K562 (cell line): ENCODE measurements around the gene MCC. TPM values are rescaled to one million over a fixed set of nuclear protein-coding genes. Genes with fewer than 3 reads are reported as not detected.

Source experiments
- ATAC-seq: fragments of 200-7000 bp; cut with Tn5 transposase; 3 replicates; pipeline ENCODE4 v1.9.1; 2020; ENCODE audit warnings: moderate library complexity
- BruUV-seq: library from RNA; stranded (reverse); fragments of 400-500 nt; replicated peaks from 2 replicates; lab custom pipeline; 2021; lab: Mats Ljungman, UMichigan
- CTCF ChIA-PET: fragments of 300-600 bp; formaldehyde crosslinking; extraction: SDS; loops from one replicate; lab custom pipeline; 2021; ENCODE audit warnings: low intra/inter-chr PET ratio; lab: Yijun Ruan, JAX
- POLR2A ChIA-PET: fragments of 300-600, 350-650 bp; sonication (Branson Sonifier 250); formaldehyde crosslinking; extraction: SDS; loops from one replicate; lab custom pipeline; 2021; ENCODE audit warnings: antibody characterized with exemption, inconsistent platforms; lab: Yijun Ruan, JAX
- DNase-seq, 4 experiments: peaks; one replicate each; pipeline versions ENCODE4 v3.0.0 to v3.0.0-alpha.2; 2011 to 2018; ENCODE audit warnings: low spot score in 3 of 4, mixed read lengths in 3 of 4; ENCODE audit errors: extremely low read depth in 1 of 4
- FAIRE-seq: peaks from 2 replicates; lab custom pipeline; 2011; peaks lifted over from hg19 to GRCh38; lab: Jason Lieb, UNC
- H2AFZ ChIP-seq: 2 replicates; pipeline ENCODE4 v1.6.0; 2011; ENCODE audit warnings: low read depth, low read length, control low read depth, inconsistent platforms
- H3K27ac ChIP-seq: fragments of 200-600 bp; 3 replicates; pipeline ENCODE4 v1.8.0; 2011; ENCODE audit warnings: low read depth, mild to moderate bottlenecking, control low read depth, inconsistent platforms, low read length, moderate library complexity, mixed read lengths; ENCODE audit errors: extremely low read depth
- H3K27me3 ChIP-seq, 2 experiments: fragments of 300-600 bp in 1 of 2; 2 replicates in 1 of 2; 3 replicates in 1 of 2; pipeline versions ENCODE4 v1.6.0 to v1.8.0; 2011; ENCODE audit warnings: inconsistent platforms in 2 of 2, low read length in 2 of 2, mild to moderate bottlenecking in 1 of 2, mixed read lengths in 1 of 2, moderate library complexity in 1 of 2; ENCODE audit not compliant: control insufficient read depth in 2 of 2, insufficient read depth in 2 of 2
- H3K36me3 ChIP-seq: fragments of 300-600 bp; 3 replicates; pipeline ENCODE4 v1.8.0; 2011; ENCODE audit warnings: mild to moderate bottlenecking, low read length, inconsistent platforms; ENCODE audit not compliant: control insufficient read depth, insufficient read depth
- H3K4me1 ChIP-seq, 2 experiments: fragments of 200-600 bp in 1 of 2; replicated peaks in 1 of 2; 2 replicates in 1 of 2; 3 replicates in 1 of 2; pipeline versions ENCODE4 v1.5.1 to v1.8.0; 2011; ENCODE audit warnings: inconsistent platforms in 2 of 2, low read length in 2 of 2, mild to moderate bottlenecking in 1 of 2, mixed read lengths in 1 of 2, moderate library complexity in 1 of 2; ENCODE audit not compliant: control insufficient read depth in 2 of 2, insufficient read depth in 2 of 2
- H3K4me2 ChIP-seq: 2 replicates; pipeline ENCODE4 v1.6.1; 2011; ENCODE audit warnings: low read length, control low read depth, inconsistent platforms, mixed read lengths; ENCODE audit not compliant: insufficient read depth
- H3K4me3 ChIP-seq: fragments of 200-600 bp; sonication (generic), shearing (Covaris generic); 2 replicates; pipeline ENCODE4 v1.5.1; 2016; ENCODE audit warnings: control low read depth, inconsistent platforms
- H3K79me2 ChIP-seq: fragments of 200-600 bp; 3 replicates; pipeline ENCODE4 v1.8.0; 2011; ENCODE audit warnings: low read length, inconsistent platforms; ENCODE audit not compliant: control insufficient read depth, insufficient read depth
- H3K9ac ChIP-seq, 2 experiments: 2 replicates each; pipeline versions ENCODE4 v1.6.0 to v1.6.1; 2011; ENCODE audit warnings: low read depth in 2 of 2, low read length in 2 of 2, control low read depth in 1 of 2, inconsistent platforms in 1 of 2, mild to moderate bottlenecking in 1 of 2, mixed read lengths in 1 of 2; ENCODE audit not compliant: insufficient read depth in 1 of 2
- H3K9me1 ChIP-seq: one replicate; pipeline ENCODE4 v1.6.0; 2011; ENCODE audit warnings: inconsistent platforms, mild to moderate bottlenecking, low read length, moderate library complexity; ENCODE audit not compliant: control insufficient read depth, insufficient read depth
- H3K9me3 ChIP-seq: replicated peaks from 2 replicates; pipeline ENCODE4 v1.5.1; 2011; ENCODE audit warnings: low read depth, low read length, inconsistent platforms; ENCODE audit not compliant: control insufficient read depth, insufficient read depth
- H4K20me1 ChIP-seq: replicated peaks from 2 replicates; pipeline ENCODE4 v1.6.1; 2011; ENCODE audit warnings: low read length, inconsistent platforms, mixed read lengths; ENCODE audit not compliant: control insufficient read depth, insufficient read depth
- IRF2 ChIP-seq: sonication (generic); formaldehyde crosslinking; IDR thresholded peaks from 2 replicates; pipeline ENCODE4 v1.8.1; 2022; ENCODE audit warnings: mild to moderate bottlenecking, missing genetic modification reagents
- MYNN ChIP-seq, 2 experiments: sonication (generic); formaldehyde crosslinking in 1 of 2; IDR thresholded peaks; 2 replicates each; pipeline versions ENCODE4 v1.5.0 to v1.6.1; 2016 to 2020; ENCODE audit warnings: antibody characterized with exemption in 1 of 2, missing genetic modification reagents in 1 of 2
- PHF21A ChIP-seq: fragments of 450-650 bp; IDR thresholded peaks from 2 replicates; pipeline ENCODE4 v1.6.1; 2017; ENCODE audit warnings: low read depth, borderline replicate concordance
- POU5F1 ChIP-seq: fragments of 150-350 bp; IDR thresholded peaks from 2 replicates; pipeline ENCODE4 v1.6.1; 2014; ENCODE audit warnings: borderline replicate concordance, low read length, low read depth, mild to moderate bottlenecking; ENCODE audit not compliant: partially characterized antibody
- SETDB1 ChIP-seq: IDR thresholded peaks from one replicate; pipeline ENCODE4 v1.6.1; 2012; ENCODE audit warnings: low read length, control low read depth, inconsistent platforms
- SRSF9 ChIP-seq: fragments of 200-400 bp; formaldehyde crosslinking; IDR thresholded peaks from 2 replicates; pipeline ENCODE4 v1.6.1; 2017; ENCODE audit warnings: low read depth, low read length, borderline replicate concordance
- TAL1 ChIP-seq: fragments of 450-650 bp; IDR thresholded peaks from 2 replicates; pipeline ENCODE4 v1.6.1; 2016; ENCODE audit warnings: mild to moderate bottlenecking
- TBL1XR1 ChIP-seq, 2 experiments: IDR thresholded peaks; 2 replicates each; pipeline ENCODE4 v1.6.1; 2012; ENCODE audit warnings: improper control_type of control experiment in 2 of 2, low read length in 2 of 2, mild to moderate bottlenecking in 1 of 2
- TSC22D4 ChIP-seq: fragments of 450-650 bp; IDR thresholded peaks from 2 replicates; pipeline ENCODE4 v1.6.1; 2016; ENCODE audit warnings: missing genetic modification characterization, missing biosample characterization, control low read depth
- WGBS: fragments of 100-300 bp; shearing (Covaris generic); methylation state at CpG from one replicate; pipeline ENCODE4 v1.1.6; 2016; ENCODE audit warnings: low coverage, mixed read lengths; ENCODE audit not compliant: insufficient coverage; ENCODE audit errors: missing lambda C conversion rate; 5-methylcytosine and 5-hydroxymethylcytosine counted together
- in situ Hi-C: fragments of 300-500 bp; cut with MboI; formaldehyde crosslinking; loops from 4 replicates; pipeline ENCODE4 v1.15.0; 2018; ENCODE audit warnings: inconsistent platforms, mixed read lengths
- intact Hi-C: fragments of 100-400 bp; cut with micrococcal nuclease; formaldehyde crosslinking; loops from 2 replicates; pipeline ENCODE4 v1.14.2; 2022
- polyA plus RNA-seq, 8 experiments: library from polyadenylated mRNA; depleted of rRNA in 4 of 8; stranded (reverse) in 5 of 8; unstranded in 3 of 8; fragments of >200 nt; fragmentation: Nextera tagmentation in 2 of 8; fragmentation: Illumina TruSeq in 1 of 8; extraction: Ambion mirVana in 2 of 8; extraction: Trizol in 1 of 8; gene quantifications; 2 replicates each; pipeline versions ENCODE4 v1.2.1 to v1.2.3, GENCODE V29; 2011 to 2014; ENCODE audit warnings: inconsistent platforms in 1 of 8, missing spikeins in 1 of 8
- total RNA-seq, 7 experiments: library from RNA; depleted of rRNA in 6 of 7; stranded (reverse); fragments of >200 nt in 6 of 7; fragmentation: Illumina TruSeq in 2 of 7; extraction: Trizol in 2 of 7; gene quantifications; 2 replicates each; pipeline versions ENCODE4 v1.2.1 to v1.2.3, GENCODE V29; 2011 to 2021; ENCODE audit warnings: low replicate concordance in 1 of 7
- TF ChIP-seq, protein P1 (sequence below): fragments of 450-650 bp; IDR thresholded peaks from 2 replicates; pipeline ENCODE4 v1.7.0; 2016; ENCODE audit warnings: borderline replicate concordance

MCC gene
- total and polyA plus RNA-seq, 9 of the 15 experiments (the other 6 are each of a cell fraction or from before 2014, with no cell fraction given) = 0.04 to 0.24 (median 0.06) TPM; not detected in 1

DNA sequence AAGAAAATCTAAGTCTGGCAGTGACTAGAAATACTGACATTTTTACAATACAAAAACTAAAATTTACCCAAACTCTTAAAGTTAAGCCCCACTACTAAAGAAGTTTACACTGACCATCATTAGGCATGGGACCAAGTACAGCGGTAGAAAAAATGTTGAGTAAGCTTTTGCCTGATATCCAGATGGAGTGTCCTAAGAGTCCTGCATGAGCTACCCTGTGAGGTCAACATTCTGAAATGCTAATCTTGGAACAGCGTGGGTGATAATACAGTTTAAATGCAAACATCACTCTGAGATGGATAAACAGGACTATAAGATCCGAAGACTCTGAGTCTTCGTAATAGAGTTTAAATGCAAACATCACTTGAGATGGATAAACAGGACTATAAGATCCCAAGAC, 322.0 kb downstream of the MCC start:
- in situ Hi-C loops (no loop called here), intact Hi-C loops (no loop called here)
- ATAC-seq (no peak), FAIRE-seq (no peak), DNase-seq (no peak)
- POLR2A ChIA-PET = interaction anchor here (0.8 to 1.6 kb wide), 2 partner anchors 12 to 72 kb away, joined by 3 read pairs; no protein-coding TSS in a partner anchor
- Histone ChIP-seq H3K27ac (no peak overlapping the region), H3K9me1 (no peaks in the 10 kb centered on the region), H4K20me1 (no peaks in the 10 kb centered on the region), H3K4me1 (no peaks in the 10 kb centered on the region), H3K9ac (no peak overlapping the region), H3K27me3 (peaks cover 5 to 10% of the 10 kb centered on the region in 2 experiments; a peak in 4 of 5 replicates), H3K4me2 (no peak overlapping the region), H2AFZ (no peak overlapping the region), H3K36me3 (no peaks in the 10 kb centered on the region), H3K79me2 (no peaks in the 10 kb centered on the region), H3K4me3 (no peak overlapping the region), H3K9me3 (no peaks in the 10 kb centered on the region)
- TF ChIP-seq SETDB1 = no peak
- no peak for TF ChIP-seq TAL1
- no peak for TF ChIP-seq SRSF9
- TF ChIP-seq IRF2 = no peak
- no peak for TF ChIP-seq PHF21A
- no peak for TF ChIP-seq TBL1XR1 (IDR thresholded peaks at IDR 0.05; ENCODE audit: low read length in 2 of 2)
- TF ChIP-seq POU5F1 = no peak
- TF ChIP-seq TSC22D4 = no peak
- TF ChIP-seq, protein P1, sequence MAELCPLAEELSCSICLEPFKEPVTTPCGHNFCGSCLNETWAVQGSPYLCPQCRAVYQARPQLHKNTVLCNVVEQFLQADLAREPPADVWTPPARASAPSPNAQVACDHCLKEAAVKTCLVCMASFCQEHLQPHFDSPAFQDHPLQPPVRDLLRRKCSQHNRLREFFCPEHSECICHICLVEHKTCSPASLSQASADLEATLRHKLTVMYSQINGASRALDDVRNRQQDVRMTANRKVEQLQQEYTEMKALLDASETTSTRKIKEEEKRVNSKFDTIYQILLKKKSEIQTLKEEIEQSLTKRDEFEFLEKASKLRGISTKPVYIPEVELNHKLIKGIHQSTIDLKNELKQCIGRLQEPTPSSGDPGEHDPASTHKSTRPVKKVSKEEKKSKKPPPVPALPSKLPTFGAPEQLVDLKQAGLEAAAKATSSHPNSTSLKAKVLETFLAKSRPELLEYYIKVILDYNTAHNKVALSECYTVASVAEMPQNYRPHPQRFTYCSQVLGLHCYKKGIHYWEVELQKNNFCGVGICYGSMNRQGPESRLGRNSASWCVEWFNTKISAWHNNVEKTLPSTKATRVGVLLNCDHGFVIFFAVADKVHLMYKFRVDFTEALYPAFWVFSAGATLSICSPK = no peak
- TF ChIP-seq MYNN (IDR thresholded peaks at IDR 0.05) = no peak
- no peak for TF ChIP-seq MYNN (CRISPR knock-in tag; IDR thresholded peaks at IDR 0.05)
- CTCF ChIA-PET = no interaction called here
- whole genome bisulfite sequencing = 2% methylated on average over 4 of the region's 4 CpGs
- BruUV-seq = no TSS peak
